ENCODE data around the gene BGN. TPM values are rescaled to one million over a fixed set of nuclear protein-coding genes. Genes with fewer than 3 reads are reported as not detected.

Gene BGN
- total and polyA plus RNA-seq, 2 donors (not counting 1 experiment from before 2014, with no cell fraction given) = not detected

GRCh38 chrX:153512501-153512893 lies 17.7 kb downstream of the BGN start:
- ATAC-seq (ENCODE audit: low read depth) (no peak), DNase-seq (no peak)
- H3K4me2 ChIP-seq (replicated peaks; ENCODE audit: low read depth, low read length, poor library complexity, severe bottlenecking) = no peak overlapping the region
- no peaks in the 10 kb centered on the region for H4K20me1 ChIP-seq (ENCODE audit: control insufficient read depth, insufficient read depth, low read length, poor library complexity, severe bottlenecking)
- TF ChIP-seq, protein P1, sequence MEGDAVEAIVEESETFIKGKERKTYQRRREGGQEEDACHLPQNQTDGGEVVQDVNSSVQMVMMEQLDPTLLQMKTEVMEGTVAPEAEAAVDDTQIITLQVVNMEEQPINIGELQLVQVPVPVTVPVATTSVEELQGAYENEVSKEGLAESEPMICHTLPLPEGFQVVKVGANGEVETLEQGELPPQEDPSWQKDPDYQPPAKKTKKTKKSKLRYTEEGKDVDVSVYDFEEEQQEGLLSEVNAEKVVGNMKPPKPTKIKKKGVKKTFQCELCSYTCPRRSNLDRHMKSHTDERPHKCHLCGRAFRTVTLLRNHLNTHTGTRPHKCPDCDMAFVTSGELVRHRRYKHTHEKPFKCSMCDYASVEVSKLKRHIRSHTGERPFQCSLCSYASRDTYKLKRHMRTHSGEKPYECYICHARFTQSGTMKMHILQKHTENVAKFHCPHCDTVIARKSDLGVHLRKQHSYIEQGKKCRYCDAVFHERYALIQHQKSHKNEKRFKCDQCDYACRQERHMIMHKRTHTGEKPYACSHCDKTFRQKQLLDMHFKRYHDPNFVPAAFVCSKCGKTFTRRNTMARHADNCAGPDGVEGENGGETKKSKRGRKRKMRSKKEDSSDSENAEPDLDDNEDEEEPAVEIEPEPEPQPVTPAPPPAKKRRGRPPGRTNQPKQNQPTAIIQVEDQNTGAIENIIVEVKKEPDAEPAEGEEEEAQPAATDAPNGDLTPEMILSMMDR (IDR thresholded peaks at IDR 0.05) = no peak
- Mint-ChIP-seq H3K27ac (no peak overlapping the region), H3K4me3 (no peak overlapping the region), H3K27me3 (peaks cover 6% of the 10 kb centered on the region), H3K4me1 (peaks cover 4% of the 10 kb centered on the region), H3K9me3 (ENCODE audit: insufficient read depth) (no peaks in the 10 kb centered on the region)
- peaks cover 0 to 8% (median 0%) of the 10 kb centered on the region in 4 experiments for H3K27me3 ChIP-seq (replicated peaks in 1 of 4; ENCODE audit: control extremely low read depth in 1 of 4, control insufficient read depth in 3 of 4, insufficient read depth in 4 of 4, low read length in 3 of 4)
- 92% methylated on average over 3 of the region's 3 CpGs for WGBS (ENCODE audit: insufficient coverage)
- H3K4me1 ChIP-seq (ENCODE audit: control insufficient read depth in 2 of 2, insufficient read depth in 2 of 2, low read length in 2 of 2) = peaks cover 0 to 3% of the 10 kb centered on the region in 2 donors
- no peaks in the 10 kb centered on the region for H3K79me2 ChIP-seq (ENCODE audit: control insufficient read depth, insufficient read depth, low read length)
- no peak overlapping the region for H3K27ac ChIP-seq (ENCODE audit: low read length in 2 of 2)
- H3K36me3 ChIP-seq (replicated peaks in 1 of 2; ENCODE audit: control extremely low read depth in 1 of 2, control insufficient read depth in 1 of 2, extremely low read depth in 1 of 2, insufficient read depth in 2 of 2, low read length in 1 of 2) = no peaks in the 10 kb centered on the region
- H2AFZ ChIP-seq (ENCODE audit: insufficient read depth, low read depth, low read length, poor library complexity, severe bottlenecking) = no peak overlapping the region
- intact Hi-C loops (cut with micrococcal nuclease) = no loop called here
- ChIA-PET CTCF (no interaction called here), POLR2A (no interaction called here)
- no peak overlapping the region for H3K4me3 ChIP-seq (ENCODE audit: control extremely low read depth in 1 of 5, extremely low read depth in 1 of 5, insufficient read depth in 1 of 5, low read depth in 2 of 5, low read length in 4 of 5)
- H3K9ac ChIP-seq (ENCODE audit: low read length) = no peak overlapping the region
- no peaks in the 10 kb centered on the region for H3K9me3 ChIP-seq (ENCODE audit: control extremely low read depth in 1 of 3, control insufficient read depth in 2 of 3, insufficient read depth in 1 of 3, low read length in 2 of 3)

GRCh38 chrX:153513265-153513664 lies 18.5 kb downstream of the BGN start:
- Mint-ChIP-seq H3K27me3 (peaks cover 6% of the 10 kb centered on the region), H3K9me3 (ENCODE audit: insufficient read depth) (no peaks in the 10 kb centered on the region), H3K4me3 (no peak overlapping the region), H3K27ac (no peak overlapping the region), H3K4me1 (peaks cover 3% of the 10 kb centered on the region)
- WGBS (ENCODE audit: insufficient coverage) = 100% methylated on average over 4 of the region's 5 CpGs
- H3K27ac ChIP-seq (ENCODE audit: low read length in 2 of 2) = no peak overlapping the region
- CTCF ChIA-PET = no interaction called here
- H3K79me2 ChIP-seq (ENCODE audit: control insufficient read depth, insufficient read depth, low read length) = no peaks in the 10 kb centered on the region
- H3K4me2 ChIP-seq (replicated peaks; ENCODE audit: low read depth, low read length, poor library complexity, severe bottlenecking) = no peak overlapping the region
- H3K4me3 ChIP-seq (ENCODE audit: control extremely low read depth in 1 of 5, extremely low read depth in 1 of 5, insufficient read depth in 1 of 5, low read depth in 2 of 5, low read length in 4 of 5) = no peak overlapping the region
- H3K27me3 ChIP-seq (replicated peaks in 1 of 4; ENCODE audit: control extremely low read depth in 1 of 4, control insufficient read depth in 3 of 4, insufficient read depth in 4 of 4, low read length in 3 of 4) = peaks cover 0 to 8% (median 0%) of the 10 kb centered on the region in 4 experiments
- POLR2A ChIA-PET = no interaction called here
- no peak for TF ChIP-seq EZH2 (IDR thresholded peaks at IDR 0.05; ENCODE audit: borderline replicate concordance, insufficient read depth, low read depth, low read length, poor library complexity, severe bottlenecking)
- TF ChIP-seq, protein P1 (IDR thresholded peaks at IDR 0.05) = no peak
- no peak overlapping the region for H3K9ac ChIP-seq (ENCODE audit: low read length)
- no peaks in the 10 kb centered on the region for H3K36me3 ChIP-seq (replicated peaks in 1 of 2; ENCODE audit: control extremely low read depth in 1 of 2, control insufficient read depth in 1 of 2, extremely low read depth in 1 of 2, insufficient read depth in 2 of 2, low read length in 1 of 2)
- H2AFZ ChIP-seq (ENCODE audit: insufficient read depth, low read depth, low read length, poor library complexity, severe bottlenecking) = no peak overlapping the region
- no peaks in the 10 kb centered on the region for H3K9me3 ChIP-seq (ENCODE audit: control extremely low read depth in 1 of 3, control insufficient read depth in 2 of 3, insufficient read depth in 1 of 3, low read length in 2 of 3)
- DNase-seq = no peak
- no peaks in the 10 kb centered on the region for H3K4me1 ChIP-seq (ENCODE audit: control insufficient read depth in 2 of 2, insufficient read depth in 2 of 2, low read length in 2 of 2)
- intact Hi-C loops (cut with micrococcal nuclease) = no loop called here
- no peaks in the 10 kb centered on the region for H4K20me1 ChIP-seq (ENCODE audit: control insufficient read depth, insufficient read depth, low read length, poor library complexity, severe bottlenecking)
- no peak for ATAC-seq (ENCODE audit: low read depth)
